Measurements from ENCODE around the gene MDFIC.

Gene MDFIC

DNA sequence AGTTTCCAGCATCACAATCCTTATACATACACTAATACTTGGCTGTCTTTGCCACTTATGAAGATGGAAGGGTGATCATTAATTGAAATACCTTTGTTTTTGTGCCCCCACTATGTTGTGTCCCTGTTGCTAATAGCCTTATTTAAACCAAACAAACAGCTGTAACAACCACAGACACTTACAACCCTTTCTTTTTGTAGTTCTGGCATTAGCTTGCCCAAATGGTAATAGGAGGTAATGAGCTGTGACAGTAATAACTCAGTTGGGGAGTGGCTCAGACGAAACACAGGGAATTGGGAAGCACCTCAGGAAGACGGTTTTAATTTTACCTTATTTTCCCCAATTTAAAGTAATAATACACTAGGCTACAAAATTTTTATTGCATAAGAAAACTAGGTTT, 83.4 kb downstream of the MDFIC start:
- H3K27ac Mint-ChIP-seq = no peak overlapping the region
- no peak overlapping the region for H3K4me3 Mint-ChIP-seq
- peaks cover 33% of the 10 kb centered on the region for H3K36me3 Mint-ChIP-seq (ENCODE audit: low read depth)
- peaks cover 36% of the 10 kb centered on the region for H3K4me1 Mint-ChIP-seq (ENCODE audit: low read depth)
- intact Hi-C loops (cut with micrococcal nuclease) = loop anchor here (5.0 kb wide), 1 partner anchor 93 kb away; no protein-coding TSS in a partner anchor
- no peaks in the 10 kb centered on the region for H3K9me3 Mint-ChIP-seq
- no peaks in the 10 kb centered on the region for H3K27me3 Mint-ChIP-seq

DNA sequence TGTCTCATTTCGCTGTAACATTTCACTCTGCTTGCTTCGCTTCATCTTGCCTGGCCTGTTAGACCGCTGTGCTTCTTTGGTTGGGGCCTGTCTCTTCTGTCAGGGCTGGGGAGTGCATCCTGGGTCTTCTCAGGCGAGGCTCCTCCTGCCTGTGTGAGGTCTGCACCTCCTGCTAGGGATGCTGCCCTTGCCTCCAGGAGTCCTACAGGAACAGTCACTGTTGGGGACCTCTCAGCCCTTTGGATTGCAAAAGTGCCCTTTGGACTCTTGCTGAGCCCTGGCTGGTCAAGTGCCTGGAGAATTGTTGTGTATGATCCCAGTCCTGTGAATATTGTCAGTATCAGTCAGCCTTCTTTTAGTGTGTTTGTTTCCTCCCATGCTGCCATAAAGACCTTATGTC, 84.1 kb downstream of the MDFIC start:
- H3K4me3 Mint-ChIP-seq = no peak overlapping the region
- H3K9me3 Mint-ChIP-seq = no peaks in the 10 kb centered on the region
- H3K36me3 Mint-ChIP-seq (ENCODE audit: low read depth) = peaks cover 33% of the 10 kb centered on the region
- intact Hi-C loops (cut with micrococcal nuclease) = loop anchor here (5.0 kb wide), 1 partner anchor 94 kb away; no protein-coding TSS in a partner anchor
- no peak overlapping the region for H3K27ac Mint-ChIP-seq
- H3K4me1 Mint-ChIP-seq (ENCODE audit: low read depth) = peaks cover 36% of the 10 kb centered on the region
- no peaks in the 10 kb centered on the region for H3K27me3 Mint-ChIP-seq

DNA sequence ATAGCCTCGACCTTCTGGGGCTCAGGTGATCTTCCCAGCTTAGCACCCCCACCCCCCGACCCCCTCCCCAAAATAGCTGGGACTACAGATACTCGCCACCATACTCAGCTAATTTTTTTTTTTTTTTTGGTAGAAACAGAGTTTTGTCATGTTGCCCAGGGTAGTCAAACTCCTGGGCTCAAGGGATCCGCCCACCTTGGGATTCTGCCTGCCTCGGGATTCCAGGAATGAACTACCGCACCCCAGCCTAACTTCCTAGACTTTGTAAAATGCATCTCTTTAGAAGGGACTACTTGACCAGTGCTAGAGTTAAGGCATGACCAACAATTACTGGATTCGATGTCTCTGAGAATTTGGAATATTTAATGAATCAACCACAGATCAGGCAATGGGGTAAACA, 85.9 kb downstream of the MDFIC start:
- Mint-ChIP-seq H3K27ac (no peak overlapping the region), H3K4me1 (ENCODE audit: low read depth) (peaks cover 40% of the 10 kb centered on the region), H3K27me3 (no peaks in the 10 kb centered on the region), H3K36me3 (ENCODE audit: low read depth) (peaks cover 38% of the 10 kb centered on the region), H3K4me3 (no peak overlapping the region), H3K9me3 (no peaks in the 10 kb centered on the region)
- intact Hi-C loops (cut with micrococcal nuclease) = loop anchor here (5.0 kb wide), 1 partner anchor 95 kb away; no protein-coding TSS in a partner anchor

DNA sequence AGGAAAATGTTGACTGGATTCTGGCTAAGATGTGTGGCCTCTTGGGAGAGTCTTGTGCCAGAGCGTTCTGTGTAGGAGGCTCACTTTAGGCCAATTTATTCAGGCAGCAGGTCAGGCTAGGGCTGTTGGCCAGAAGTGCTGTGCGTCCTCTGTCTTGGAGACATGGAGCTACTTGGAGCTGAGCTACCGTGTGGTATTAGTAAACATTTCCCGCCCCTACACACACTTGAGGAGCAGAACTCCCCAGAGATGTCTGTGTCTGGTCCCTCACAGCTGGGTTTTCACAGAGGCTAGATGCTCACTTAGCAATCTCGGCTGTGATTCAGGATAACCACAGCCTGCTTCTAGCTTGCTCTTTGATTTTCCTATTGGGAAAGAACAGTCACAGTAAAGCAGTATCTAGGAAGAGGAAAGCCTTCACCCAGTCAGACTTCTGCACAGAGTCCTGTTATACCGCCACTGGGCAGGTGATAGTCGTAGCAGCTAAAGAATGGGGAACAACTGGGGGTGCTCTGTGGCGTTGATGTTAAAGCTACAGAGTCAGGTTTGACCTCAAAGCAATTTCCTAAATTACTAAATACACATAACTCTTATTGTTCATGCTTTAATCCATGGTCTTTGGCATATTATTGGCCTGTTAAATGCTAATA, 86.7 kb downstream of the MDFIC start:
- no peaks in the 10 kb centered on the region for H3K27me3 Mint-ChIP-seq
- no peak overlapping the region for H3K27ac Mint-ChIP-seq
- no peaks in the 10 kb centered on the region for H3K9me3 Mint-ChIP-seq
- intact Hi-C loops (cut with micrococcal nuclease) = loop anchor here (5.0 kb wide), 1 partner anchor 96 kb away; no protein-coding TSS in a partner anchor
- H3K36me3 Mint-ChIP-seq (ENCODE audit: low read depth) = peaks cover 33% of the 10 kb centered on the region
- H3K4me3 Mint-ChIP-seq = no peak overlapping the region
- H3K4me1 Mint-ChIP-seq (ENCODE audit: low read depth) = peaks cover 36% of the 10 kb centered on the region

DNA sequence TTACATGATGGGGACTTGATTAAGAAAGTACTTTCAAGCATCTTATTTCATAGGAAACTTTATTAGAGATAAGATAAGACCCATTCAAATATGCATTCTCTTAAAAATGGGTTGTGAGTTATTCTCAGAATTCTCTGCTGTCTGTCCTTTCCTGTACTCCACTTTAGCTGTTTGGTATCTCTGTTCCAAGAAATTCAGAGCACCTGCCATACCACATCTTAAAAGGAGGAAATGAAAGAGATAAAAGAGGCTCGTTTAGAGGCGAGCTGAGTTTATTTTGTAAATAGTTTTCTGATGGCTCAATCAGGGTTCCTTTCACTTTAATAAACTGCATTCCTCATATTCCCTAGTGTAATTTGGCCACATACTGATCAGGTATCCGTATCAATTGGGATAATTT, 87.2 kb downstream of the MDFIC start:
- H3K4me1 Mint-ChIP-seq (ENCODE audit: low read depth) = peaks cover 42% of the 10 kb centered on the region
- intact Hi-C loops (cut with micrococcal nuclease) = loop anchor here (5.0 kb wide), 1 partner anchor 97 kb away; no protein-coding TSS in a partner anchor
- H3K36me3 Mint-ChIP-seq (ENCODE audit: low read depth) = peaks cover 36% of the 10 kb centered on the region
- no peak overlapping the region for H3K27ac Mint-ChIP-seq
- H3K27me3 Mint-ChIP-seq = no peaks in the 10 kb centered on the region
- no peak overlapping the region for H3K4me3 Mint-ChIP-seq
- no peaks in the 10 kb centered on the region for H3K9me3 Mint-ChIP-seq

DNA sequence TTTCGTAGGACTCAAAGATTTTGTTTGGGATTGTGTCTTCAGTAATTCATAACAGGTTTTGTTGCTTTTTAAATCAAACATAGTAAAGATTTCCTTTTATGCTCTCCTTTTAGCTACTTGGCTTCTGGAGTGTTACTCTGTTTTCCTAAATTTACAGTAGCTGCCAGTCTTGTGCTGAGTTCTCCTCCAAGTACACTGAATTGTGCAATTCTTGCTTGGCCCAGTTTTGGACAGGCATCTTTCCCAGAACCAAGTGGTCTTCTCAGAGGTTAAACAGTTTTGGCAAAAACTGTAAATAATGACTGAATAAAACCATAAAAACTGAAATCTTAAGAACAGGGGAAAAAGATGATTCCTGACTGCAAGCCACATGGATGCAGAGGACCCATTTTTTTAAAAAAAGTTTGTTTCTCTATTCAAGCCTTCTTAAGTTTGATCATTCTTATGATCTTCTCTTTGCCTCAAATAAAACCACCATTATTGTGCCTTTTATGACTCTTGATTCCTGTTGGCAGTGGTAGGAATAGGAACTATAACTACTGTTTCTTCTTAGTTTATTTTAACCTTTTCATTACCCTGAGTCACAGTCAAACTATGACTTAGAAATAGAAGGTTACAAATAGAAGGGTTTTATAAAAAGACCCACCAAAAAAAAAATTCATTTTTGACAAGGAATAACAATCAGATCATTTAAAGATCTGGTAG, 88.0 kb downstream of the MDFIC start:
- Mint-ChIP-seq H3K9me3 (no peaks in the 10 kb centered on the region), H3K36me3 (ENCODE audit: low read depth) (peaks cover 40% of the 10 kb centered on the region), H3K4me3 (no peak overlapping the region)

DNA sequence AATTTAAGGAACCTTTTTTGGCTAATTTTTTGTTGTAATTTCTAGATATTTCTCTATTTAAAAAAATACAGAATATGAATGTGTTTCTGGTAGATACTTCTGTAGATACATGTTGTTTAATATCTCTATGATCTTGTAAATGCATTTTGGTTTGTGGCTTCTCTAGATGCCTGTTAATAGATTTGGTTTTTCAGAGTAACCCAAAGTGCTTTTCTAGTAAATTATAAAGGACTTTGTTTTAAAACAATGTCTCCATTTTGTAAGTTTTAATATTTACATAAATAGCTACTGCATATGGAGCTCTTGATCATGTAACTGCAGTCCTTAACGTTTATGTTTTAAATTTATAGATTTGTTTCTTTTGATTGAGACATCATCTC, 88.5 kb downstream of the MDFIC start:
- no peaks in the 10 kb centered on the region for H3K27me3 Mint-ChIP-seq
- no peak overlapping the region for H3K4me3 Mint-ChIP-seq
- H3K36me3 Mint-ChIP-seq (ENCODE audit: low read depth) = peaks cover 44% of the 10 kb centered on the region
- H3K9me3 Mint-ChIP-seq = no peaks in the 10 kb centered on the region
- H3K4me1 Mint-ChIP-seq (ENCODE audit: low read depth) = peaks cover 43% of the 10 kb centered on the region
- intact Hi-C loops (cut with micrococcal nuclease) = no loop called here
- H3K27ac Mint-ChIP-seq = no peak overlapping the region

More for the DNA sequence above, 88.0 kb downstream of the MDFIC start:
- peaks cover 43% of the 10 kb centered on the region for H3K4me1 Mint-ChIP-seq (ENCODE audit: low read depth)
- no peaks in the 10 kb centered on the region for H3K27me3 Mint-ChIP-seq
- H3K27ac Mint-ChIP-seq = no peak overlapping the region
- intact Hi-C loops (cut with micrococcal nuclease) = loop anchor here (5.0 kb wide), 1 partner anchor 98 kb away; no protein-coding TSS in a partner anchor

DNA sequence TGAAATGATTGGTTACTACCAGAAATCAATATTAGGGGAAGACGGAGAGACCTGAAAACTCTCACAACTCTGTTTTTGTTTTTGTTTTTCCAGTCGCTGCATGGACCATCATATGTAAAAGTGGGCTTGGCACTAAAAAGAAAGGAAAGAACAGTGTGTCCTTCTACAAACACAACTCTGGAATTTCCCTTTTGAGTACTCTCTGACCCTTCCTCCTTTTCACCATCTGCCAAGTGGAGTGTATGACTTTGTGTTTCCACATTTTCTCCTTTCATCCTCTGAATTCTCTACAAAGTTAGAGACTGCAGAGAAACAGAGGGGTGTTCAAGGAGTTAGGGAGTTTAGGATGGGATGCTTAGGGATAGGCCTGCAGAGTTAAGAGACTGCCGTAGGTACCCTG, 92.0 kb downstream of the MDFIC start:
- no peaks in the 10 kb centered on the region for H3K27me3 Mint-ChIP-seq
- no peaks in the 10 kb centered on the region for H3K9me3 Mint-ChIP-seq
- H3K4me3 Mint-ChIP-seq = no peak overlapping the region
- no peak overlapping the region for H3K27ac Mint-ChIP-seq
- intact Hi-C loops (cut with micrococcal nuclease) = no loop called here
- H3K4me1 Mint-ChIP-seq (ENCODE audit: low read depth) = peaks cover 25% of the 10 kb centered on the region
- peaks cover 45% of the 10 kb centered on the region for H3K36me3 Mint-ChIP-seq (ENCODE audit: low read depth)

DNA sequence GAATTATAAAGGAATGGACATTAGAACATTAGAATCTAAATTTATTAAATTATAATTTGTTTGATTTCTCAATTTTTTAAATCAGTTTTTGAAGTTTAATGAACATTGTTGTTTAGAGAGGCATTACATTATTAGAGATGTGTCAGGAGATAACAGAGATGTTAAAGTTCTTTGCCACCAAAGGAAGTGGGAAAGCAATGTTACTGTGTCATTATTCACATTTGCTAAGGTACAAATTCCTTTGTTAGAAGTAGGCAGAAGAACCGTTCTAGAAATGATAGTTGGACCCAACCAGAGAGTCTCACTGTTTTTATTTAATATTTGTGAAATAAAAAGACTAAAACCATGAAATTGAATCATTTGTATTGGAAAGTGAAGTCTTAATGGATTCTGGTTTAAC, 92.9 kb downstream of the MDFIC start:
- Mint-ChIP-seq H3K27me3 (no peaks in the 10 kb centered on the region), H3K27ac (no peak overlapping the region), H3K36me3 (ENCODE audit: low read depth) (peaks cover 45% of the 10 kb centered on the region), H3K4me1 (ENCODE audit: low read depth) (peaks cover 17% of the 10 kb centered on the region), H3K9me3 (no peaks in the 10 kb centered on the region), H3K4me3 (no peak overlapping the region)
- intact Hi-C loops (cut with micrococcal nuclease) = no loop called here

DNA sequence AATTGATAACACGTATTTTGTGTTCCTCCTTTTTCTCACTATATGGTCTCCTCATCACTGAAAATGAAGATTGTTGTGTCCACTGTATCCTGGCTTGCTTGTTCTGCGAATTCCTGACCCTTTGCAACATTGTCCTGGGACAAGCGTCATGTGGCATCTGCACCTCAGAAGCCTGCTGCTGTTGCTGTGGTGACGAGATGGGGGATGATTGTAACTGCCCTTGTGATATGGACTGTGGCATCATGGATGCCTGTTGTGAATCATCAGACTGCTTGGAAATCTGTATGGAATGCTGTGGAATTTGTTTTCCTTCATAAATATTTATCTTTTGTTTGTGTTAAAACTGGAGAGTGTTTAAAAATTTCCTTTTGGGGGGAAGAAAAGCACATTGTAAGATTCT, 93.7 kb downstream of the MDFIC start:
- Mint-ChIP-seq H3K4me1 (ENCODE audit: low read depth) (peaks cover 22% of the 10 kb centered on the region), H3K9me3 (no peaks in the 10 kb centered on the region), H3K27me3 (no peaks in the 10 kb centered on the region), H3K27ac (no peak overlapping the region), H3K4me3 (no peak overlapping the region), H3K36me3 (ENCODE audit: low read depth) (peaks cover 45% of the 10 kb centered on the region)
- intact Hi-C loops (cut with micrococcal nuclease) = no loop called here

DNA sequence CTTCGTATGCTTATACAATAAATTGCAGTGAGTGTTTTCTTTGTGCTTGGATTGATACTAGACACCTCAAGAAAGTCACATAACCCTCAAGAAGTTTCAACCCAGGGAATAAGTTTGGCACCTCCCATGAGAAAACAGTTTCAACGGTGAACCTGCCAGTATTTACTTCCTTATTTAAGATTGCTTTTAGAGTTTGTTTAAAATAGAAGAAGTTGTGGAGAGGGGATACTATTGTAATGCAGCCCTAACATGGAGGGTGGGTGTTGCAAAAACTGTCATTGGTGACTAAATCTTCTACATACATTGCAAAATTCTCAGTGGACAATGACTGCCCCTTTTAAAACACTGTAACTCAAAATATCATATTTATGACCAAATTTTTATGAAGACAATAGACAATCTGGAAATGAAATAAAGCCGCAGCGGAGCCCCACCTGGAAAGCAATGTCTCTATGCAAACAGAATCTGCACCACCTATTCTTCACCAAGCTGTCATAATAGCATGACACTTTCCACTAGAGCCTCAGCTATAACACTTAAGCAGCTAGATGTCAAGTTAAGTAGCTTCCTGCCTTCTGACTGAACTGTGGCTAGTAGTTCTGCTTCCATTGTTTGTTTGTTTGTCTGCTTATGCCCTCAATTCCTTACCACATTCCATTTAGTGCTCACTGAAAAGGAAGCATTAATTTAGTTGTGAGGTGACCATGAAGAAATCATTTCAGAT, 98.2 kb downstream of the MDFIC start:
- H3K4me1 Mint-ChIP-seq (ENCODE audit: low read depth) = peaks cover 23% of the 10 kb centered on the region

DNA sequence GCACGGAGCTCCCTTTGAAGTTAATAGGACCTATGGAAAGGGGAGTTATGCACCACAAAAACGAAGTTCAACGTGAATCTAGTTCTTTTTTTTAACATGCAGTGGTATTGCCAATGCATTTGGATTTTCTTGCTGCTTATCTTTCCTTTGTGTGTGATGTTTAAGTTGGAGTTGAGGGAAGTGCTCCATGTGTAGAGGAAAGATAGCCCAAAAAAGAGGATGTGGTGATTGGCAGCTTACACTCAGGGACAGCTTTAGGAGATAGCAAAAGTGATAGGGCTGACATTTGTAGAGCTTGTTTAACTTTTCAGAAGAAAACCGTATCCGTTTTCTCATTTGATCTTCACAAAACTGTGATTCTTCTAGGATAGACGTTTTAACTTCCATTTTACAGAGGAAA, 101.3 kb downstream of the MDFIC start:
- no peaks in the 10 kb centered on the region for H3K36me3 Mint-ChIP-seq (ENCODE audit: low read depth)
- H3K4me3 Mint-ChIP-seq = no peak overlapping the region
- H3K27me3 Mint-ChIP-seq = no peaks in the 10 kb centered on the region
- peaks cover 23% of the 10 kb centered on the region for H3K4me1 Mint-ChIP-seq (ENCODE audit: low read depth)
- intact Hi-C loops (cut with micrococcal nuclease) = no loop called here
- no peak overlapping the region for H3K27ac Mint-ChIP-seq
- H3K9me3 Mint-ChIP-seq = no peaks in the 10 kb centered on the region

More for the DNA sequence above, 98.2 kb downstream of the MDFIC start:
- no peak overlapping the region for H3K27ac Mint-ChIP-seq
- H3K4me3 Mint-ChIP-seq = no peak overlapping the region
- no peaks in the 10 kb centered on the region for H3K9me3 Mint-ChIP-seq
- no peaks in the 10 kb centered on the region for H3K27me3 Mint-ChIP-seq
- H3K36me3 Mint-ChIP-seq (ENCODE audit: low read depth) = peaks cover 19% of the 10 kb centered on the region
- intact Hi-C loops (cut with micrococcal nuclease) = no loop called here

DNA sequence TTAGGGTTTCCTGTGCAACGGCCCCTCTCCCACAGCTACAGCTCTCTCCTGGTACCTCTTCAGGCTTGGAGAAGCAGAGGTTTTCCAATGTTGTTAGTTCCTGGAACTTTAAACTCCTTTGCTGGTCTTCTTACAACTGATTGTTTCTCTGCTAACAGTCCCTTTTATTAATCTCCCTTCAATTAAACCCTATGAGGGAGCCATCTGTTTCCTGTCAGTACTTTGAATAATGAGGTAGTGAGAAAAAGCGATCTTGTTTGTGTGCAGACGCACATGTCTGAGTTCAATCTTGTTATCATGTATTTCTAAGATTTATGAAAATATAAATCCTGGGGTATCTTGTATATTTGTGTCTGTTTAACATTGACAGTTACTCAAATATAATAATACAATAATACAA, 102.4 kb downstream of the MDFIC start:
- Mint-ChIP-seq H3K4me1 (ENCODE audit: low read depth) (peaks cover 23% of the 10 kb centered on the region), H3K4me3 (no peak overlapping the region), H3K9me3 (no peaks in the 10 kb centered on the region), H3K27ac (peak overlapping the region; percentile 59), H3K36me3 (ENCODE audit: low read depth) (no peaks in the 10 kb centered on the region), H3K27me3 (no peaks in the 10 kb centered on the region)
- intact Hi-C loops (cut with micrococcal nuclease) = no loop called here

All from dendritic cell treated with granulocyte-macrophage colony-stimulating factor and Interleukin-4, amounts not matched to agents 40 ng/mL and 50 ng/mL, for 4 days (primary cell).